HEK293 (cell line): Measurements from ENCODE around the gene PDE3A.

ENCODE experiments used
- SP2 ChIP-seq: fragments of 450-650 bp; formaldehyde crosslinking; IDR thresholded peaks from 2 replicates; pipeline ENCODE4 v1.5.1; 2016; ENCODE audit warnings: missing biosample characterization, missing genetic modification characterization
- ZNF302 ChIP-seq: fragments of 450-650 bp; formaldehyde crosslinking; IDR thresholded peaks from 2 replicates; pipeline ENCODE4 v1.5.1; 2016; ENCODE audit warnings: missing biosample characterization, missing genetic modification characterization, low read depth
- ZNF843 ChIP-seq: fragments of 450-650 bp; formaldehyde crosslinking; IDR thresholded peaks from 2 replicates; pipeline ENCODE4 v1.5.1; 2016; ENCODE audit warnings: missing biosample characterization, missing genetic modification characterization
- TF ChIP-seq, protein P1 (sequence below): sonication (generic); formaldehyde crosslinking; IDR thresholded peaks from 2 replicates; pipeline ENCODE4 v1.8.1; 2022; ENCODE audit warnings: mild to moderate bottlenecking, moderate library complexity, missing genetic modification reagents

- TF ChIP-seq, protein P1, sequence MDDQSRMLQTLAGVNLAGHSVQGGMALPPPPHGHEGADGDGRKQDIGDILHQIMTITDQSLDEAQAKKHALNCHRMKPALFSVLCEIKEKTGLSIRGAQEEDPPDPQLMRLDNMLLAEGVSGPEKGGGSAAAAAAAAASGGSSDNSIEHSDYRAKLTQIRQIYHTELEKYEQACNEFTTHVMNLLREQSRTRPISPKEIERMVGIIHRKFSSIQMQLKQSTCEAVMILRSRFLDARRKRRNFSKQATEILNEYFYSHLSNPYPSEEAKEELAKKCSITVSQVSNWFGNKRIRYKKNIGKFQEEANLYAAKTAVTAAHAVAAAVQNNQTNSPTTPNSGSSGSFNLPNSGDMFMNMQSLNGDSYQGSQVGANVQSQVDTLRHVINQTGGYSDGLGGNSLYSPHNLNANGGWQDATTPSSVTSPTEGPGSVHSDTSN (CRISPR knock-in tag), result no peak
- TF ChIP-seq SP2 (tag by site-specific recombination), result no peak
- no peak for TF ChIP-seq ZNF302
- no peak for TF ChIP-seq ZNF843 (tag by site-specific recombination)
Observed at GRCh38 chr12:20375560-20375959, 7.2 kb downstream of the PDE3A start.
